Measurements from ENCODE around the gene TRIL.
A peak's percentile ranks its signal among the peaks of the same experiment; 100 is the strongest.

TRIL gene

DNA sequence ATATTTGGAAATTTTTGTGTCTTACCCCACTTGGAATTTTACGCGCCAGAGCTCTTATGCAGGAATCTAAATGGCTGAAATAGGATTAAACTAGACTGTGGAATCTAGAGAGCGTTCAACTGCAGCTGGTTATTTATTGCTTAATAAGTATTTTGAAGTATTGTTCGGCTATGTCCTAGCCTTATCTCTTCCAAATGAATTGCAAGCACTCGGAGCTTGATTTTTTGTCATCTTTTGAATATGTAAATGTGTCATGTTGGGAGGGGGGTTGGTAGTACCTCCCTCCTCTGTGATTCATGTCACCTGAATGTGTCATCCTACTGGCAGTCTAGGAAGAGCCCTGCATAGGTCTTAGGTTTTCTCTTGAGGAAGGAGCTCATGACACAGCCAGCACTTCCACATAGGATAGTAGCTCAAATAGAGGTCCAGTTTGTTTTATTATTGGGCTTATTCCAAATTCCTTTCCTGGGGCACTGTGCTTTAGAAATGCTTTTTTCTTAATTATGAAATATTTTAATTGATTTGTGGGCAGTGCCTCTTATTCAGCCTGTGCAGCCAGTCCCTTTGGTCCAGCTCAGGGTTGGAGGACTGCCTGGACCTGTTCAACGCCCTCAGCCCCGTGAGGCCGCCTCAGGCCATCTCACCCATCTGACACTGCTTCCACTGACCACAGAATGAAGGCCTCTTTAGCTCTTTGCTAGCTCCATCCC is 22.5 kb upstream of the TRIL start:
- no peak for DNase-seq

DNA sequence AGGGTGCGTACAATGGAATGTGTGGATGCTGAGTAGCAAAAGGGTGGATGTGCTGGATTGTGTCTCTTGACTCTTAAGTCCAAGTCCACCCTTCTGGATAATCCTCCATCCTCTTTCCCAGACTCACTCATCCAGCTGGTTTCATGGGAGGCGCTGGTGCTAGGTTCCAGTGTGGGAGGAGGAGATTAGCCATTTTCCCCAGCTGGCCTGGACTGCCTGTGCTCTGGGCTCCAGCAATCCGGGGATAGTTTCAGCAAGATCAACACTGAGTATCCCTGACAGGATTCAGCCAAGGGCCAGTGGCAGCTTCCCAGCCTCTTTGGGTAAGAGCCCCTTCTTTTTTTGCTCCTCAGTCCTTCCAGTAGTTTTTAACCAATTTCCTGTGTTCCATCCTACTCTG is 21.6 kb upstream of the TRIL start:
- no peak for DNase-seq

DNA sequence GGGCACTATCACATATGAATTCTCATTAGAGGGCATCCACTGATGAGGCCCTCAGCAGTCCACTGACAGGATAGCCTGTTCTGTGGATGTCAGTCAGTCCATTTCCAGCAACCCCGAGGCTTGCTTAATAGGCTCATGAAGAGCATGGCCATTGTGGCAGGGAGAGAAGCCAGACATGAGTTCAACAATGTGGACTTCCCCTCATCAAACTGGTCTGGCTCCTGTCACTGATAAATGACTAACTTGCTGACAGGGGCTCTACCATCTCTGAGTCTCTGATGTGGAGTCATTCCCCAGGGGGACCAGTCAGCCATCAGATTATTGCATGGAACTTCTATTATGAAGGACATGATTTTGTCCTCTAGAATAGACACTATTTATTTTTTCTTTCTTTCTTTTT is 19.8 kb upstream of the TRIL start:
- DNase-seq = no peak

DNA sequence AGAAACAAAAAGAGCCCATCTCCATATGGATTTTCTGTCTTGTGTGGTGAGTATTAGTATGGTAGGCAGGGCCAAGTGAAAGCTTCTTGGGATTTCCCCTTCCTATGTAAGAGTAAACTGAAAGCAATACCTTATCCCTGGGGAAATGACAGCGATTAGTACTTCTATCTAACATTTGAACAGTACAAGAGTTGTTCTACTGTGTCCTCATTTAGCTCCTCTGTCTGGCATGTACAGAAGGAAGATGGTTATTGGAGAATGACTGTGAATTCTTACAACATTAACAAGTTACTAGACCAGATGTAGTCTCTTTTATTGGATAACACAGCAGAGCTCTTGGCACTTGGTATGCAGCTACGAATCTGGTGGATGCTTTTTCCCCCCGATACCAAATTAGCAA is 17.9 kb upstream of the TRIL start:
- no peak for DNase-seq

DNA sequence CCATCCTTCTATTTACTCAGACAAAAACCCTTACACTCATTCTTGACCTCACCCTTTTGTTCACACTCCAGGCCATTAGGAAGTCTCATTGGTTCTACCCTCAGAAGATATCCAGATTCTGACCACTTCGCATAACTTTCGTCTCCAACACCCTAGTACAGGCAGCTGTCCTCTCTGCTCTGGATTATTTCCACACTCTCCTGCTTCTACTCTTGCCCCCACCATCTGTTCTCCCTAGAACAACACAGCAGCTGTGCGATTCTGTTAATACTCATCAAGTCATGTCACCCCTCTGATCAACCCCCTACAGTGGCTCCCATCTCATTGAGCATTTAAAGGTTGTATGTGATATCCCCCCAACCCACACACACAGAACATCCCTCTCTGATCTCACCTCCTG is 15.5 kb upstream of the TRIL start:
- DNase-seq = no peak

DNA sequence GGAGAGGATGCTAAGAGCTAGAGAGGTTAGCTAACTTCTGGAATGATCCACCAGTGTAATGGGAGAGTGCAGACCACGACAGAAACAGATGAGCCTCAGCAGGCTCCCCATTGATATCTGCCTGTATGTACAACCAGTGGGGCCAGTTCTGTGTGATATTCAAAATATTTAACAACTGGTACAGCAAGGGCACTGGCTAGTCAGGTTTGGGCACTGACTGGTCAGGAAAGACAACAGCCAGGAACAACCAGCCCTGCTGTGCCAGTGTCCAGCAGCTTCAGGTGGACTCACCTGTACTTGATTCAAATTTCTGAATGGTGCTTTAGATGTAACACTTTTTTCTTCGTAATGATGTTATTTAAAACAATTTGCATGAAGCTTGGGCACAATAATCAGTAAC is 5.9 kb upstream of the TRIL start:
- no peak for DNase-seq

DNA sequence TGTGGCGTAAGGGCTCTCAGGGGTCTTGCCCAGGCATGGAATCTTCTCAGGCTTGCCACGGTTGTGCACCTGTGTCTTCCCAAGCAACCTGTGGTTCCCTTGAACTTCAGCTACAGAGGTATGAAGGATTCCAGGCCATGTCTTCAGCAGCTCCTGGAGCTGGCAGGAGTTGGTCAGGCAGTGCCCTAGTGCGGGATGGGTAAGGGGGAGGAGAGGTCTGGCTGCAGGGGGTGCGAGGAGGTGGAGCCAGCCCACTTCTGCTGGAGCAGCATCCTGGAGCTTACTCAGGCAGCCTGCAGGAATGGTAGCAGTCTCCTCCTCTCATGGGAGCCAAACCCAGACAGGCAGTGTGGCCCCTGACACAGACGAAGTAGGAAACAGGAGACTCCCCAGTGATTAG is 3.8 kb upstream of the TRIL start:
- no peak for DNase-seq

DNA sequence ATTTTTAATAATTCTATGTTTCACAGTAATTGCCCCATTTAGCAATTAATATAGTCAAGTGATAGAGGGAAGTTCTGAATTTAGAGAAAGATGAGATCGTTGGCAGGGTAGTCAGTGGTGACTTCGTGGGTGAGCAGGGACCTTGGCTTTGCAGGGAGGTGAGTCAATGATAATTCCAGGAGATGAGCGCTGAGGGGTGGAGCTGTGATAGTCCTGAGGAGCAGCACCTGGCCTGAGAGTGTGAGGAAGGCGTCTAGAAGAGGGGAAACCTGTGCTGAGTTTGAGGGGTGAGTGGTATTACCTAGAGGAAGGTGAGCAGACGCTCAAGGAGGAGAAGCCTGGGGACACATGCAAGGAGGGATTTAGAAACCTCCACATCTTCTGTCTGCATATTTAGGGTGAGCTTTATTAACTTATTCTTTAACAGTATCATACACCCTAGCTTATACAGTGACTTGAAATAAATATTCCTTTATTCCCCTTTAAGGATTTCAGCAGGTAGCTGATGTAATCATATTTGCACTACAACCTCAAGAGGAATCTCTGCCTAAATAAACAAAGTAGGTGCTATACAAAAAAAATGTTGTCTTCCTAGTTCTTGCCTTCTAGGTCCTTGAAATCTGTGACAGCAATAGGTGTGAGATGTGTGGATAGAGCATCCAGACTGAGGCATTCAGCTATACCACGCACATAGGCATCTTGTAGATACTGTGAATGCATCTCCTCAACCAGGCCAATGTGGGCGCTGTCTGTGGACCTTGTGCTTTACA is 2.1 kb upstream of the TRIL start:
- DNase-seq = no peak

DNA sequence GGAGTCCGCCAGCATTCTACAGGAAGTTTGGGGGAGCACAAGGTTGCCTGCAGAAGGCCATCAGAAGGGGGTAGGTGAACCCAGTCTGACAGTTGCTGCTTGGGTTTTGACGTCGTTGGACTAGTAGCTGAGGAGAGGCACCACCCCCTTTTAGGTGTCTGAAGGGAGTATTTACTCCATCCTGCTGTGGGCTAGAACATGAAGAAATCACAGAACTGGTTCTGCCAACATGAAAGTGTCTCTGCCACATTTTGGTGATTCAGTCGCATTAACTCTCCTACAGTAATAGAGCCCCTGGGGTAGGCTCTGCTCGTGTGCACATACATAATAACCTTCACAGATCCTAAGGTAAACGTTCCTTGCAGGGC is 834 bp upstream of the TRIL start:
- DNase-seq = no peak

DNA sequence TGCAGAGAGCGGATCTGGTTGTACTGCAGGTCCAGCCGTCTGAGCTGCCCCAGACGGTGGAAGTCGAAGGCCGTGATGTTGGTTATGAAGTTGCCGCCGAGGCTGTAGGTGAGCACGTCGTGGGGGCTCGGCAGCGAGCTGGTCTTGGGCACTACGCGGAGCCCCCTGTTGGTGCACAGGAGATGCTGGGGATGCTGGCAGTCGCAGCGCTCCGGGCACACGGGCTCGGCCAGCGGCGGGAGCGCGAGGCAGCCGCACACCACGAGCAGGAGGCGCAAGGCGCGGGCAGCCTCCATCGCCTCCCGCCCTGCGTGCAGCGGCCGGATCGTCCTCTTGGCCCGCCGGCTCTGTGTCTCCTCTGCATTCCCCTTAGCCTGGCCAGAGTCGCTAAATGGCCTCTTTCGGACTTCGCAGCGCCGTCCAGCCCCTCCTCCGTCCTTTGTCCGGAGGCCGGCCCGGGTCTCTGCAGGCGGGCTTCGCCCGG is 337 bp downstream of the TRIL start:
- DNase-seq = no peak

DNA sequence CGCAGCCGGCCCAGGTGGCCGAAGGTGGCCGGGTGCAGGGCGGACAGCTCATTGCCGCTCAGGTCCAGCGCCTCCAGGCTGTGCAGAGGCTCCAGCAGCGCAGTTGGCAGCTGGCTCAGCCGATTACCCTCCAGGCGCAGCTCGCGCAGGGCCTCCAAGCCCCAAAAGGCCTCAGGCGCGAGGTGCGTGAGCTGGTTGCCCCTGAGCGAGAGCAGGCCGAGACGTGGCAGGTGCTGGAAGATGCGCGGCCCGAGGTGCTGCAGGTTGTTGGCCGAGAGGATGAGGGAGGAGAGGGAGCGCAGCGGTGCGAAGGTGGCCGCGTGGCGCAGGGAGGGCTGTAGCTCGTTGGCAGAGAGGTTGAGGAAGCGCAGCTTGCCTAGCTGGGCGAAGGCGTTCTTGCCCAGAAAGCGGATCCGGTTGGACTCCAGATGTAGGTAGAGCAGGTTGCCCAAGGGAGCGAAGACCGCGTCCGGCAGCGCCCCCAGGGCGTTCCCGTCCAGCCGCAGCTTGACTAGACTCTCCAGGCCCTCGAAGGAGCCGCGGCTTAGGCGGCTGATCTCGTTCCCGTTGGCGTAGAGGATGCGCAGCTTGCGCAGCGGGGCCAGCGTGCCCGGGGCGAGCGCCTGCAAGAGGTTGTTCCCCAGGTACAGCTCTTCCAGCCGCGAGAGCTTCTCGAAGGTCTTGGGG is 923 bp downstream of the TRIL start:
- no peak for DNase-seq

DNA sequence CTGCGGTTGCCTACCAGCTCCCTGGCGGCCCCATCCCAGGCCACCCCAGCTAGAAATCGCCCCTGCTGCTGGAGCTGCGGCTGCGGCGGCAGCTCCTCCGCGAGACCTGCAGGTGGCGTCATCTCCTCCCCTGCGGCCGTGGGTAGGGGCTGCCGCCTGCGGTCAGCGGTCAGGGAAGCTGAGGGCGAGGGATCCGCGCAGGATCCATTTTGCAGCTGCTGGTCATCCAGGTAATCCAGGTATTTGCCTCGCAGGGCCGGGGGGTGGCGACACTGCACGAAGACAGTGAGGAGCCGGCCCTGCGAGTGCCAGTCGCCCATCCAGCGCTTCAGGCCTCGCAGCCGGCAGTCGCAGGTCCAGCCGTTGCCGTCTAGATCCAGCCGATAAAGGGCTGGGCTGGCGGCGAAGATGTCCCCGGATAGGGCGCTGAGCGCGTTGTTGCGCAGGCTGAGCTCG is 1.5 kb downstream of the TRIL start:
- DNase-seq = peak; percentile 92

DNA sequence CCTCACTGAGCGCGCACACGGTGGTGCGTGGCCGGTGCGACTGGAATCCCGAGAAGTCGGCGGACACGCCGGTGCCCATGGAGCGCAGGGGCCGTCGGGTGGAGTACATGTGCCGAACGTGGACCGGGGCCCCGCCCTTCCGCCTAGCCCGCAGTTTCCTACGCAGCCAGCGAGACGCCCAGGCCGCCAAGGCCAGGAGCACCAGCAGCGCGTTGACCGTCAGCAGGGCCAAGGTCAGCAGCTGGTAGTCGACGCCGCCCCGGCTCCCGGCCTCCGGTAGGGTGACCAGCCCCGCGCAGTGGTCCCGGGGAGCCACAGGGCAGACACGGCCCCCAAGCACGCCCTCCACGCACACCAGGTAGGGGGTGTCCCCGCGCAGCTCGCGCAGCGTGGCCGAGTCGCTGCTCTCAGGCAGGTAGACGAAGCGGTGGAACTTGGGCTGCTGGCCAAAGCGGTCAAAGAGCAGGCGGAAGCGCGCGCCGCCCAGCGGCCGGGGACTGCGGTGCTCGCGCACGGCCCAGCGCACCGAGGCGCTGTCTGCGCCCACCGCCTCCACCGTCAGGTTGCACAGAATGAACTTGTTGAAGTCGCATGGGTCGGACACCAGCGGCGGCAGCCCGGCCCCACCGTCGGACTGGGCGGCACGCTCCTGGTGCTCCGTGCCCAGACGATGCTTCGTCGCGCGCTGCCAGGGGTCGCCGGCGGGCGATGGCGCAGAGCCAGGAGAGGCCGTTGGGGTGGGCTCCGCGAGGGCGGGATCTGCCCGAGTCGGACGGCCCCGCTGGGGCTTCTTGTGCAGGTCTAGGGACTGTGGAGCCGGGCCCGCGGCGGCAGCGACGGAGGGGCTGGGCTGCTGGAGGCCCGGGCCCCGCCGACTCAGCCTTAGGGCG is 2.2 kb downstream of the TRIL start:
- DNase-seq = peak; percentile 89

DNA sequence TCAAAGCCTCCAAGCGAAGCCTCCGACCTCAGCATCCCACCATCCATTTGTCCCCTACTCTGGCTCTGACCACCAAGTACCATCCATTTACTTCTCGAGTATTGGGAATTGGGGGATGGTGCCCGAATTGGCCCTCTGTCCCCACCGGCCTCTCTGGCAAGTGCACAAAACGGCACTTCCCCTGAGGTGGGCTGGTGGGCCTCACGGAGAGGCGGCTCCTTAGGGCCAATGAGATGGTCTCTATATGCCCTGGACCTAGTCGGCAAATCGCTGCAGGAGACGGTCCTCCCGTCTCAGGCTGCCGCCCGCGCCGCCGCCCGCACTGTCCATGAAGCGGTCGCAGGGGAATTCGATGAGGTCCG is 2.8 kb downstream of the TRIL start:
- no peak for DNase-seq

DNA sequence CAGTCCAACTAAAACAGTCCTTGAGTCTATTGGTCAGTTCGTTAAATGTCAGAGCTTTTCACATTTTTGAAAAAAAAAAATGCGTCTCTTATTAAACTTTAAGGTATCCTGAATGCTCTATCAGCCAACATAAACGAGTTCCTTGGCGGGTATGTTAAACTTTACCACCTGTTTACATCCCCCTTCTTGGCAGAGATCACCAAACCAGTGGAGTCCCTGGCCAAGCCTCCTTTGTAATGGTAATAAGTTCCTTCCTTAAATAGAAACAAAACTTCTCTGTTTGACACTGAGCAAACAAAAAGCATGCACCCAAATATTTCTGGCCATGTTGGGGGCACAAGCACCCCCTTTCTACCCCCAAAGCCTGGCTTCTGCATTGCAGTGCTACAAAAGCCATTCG is 3.2 kb downstream of the TRIL start:
- DNase-seq = no peak

DNA sequence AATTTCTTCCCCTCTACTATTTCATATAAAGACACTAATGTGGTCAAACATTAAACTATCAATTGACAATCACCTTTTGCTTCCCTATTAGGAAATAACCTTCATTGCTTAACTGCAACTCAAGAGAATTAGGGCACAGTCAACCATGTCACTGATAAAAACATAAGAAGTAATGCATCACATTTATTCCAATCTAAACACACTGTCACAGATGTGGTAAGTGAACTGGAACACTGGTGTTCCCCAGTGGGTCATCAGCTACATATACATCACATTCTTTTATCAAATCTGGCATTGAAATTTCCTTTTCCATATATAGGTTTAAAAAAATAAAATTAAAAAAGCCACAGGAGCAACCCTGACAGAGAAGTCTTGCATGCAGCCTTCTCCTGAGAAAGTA is 3.7 kb downstream of the TRIL start:
- DNase-seq = no peak

DNA sequence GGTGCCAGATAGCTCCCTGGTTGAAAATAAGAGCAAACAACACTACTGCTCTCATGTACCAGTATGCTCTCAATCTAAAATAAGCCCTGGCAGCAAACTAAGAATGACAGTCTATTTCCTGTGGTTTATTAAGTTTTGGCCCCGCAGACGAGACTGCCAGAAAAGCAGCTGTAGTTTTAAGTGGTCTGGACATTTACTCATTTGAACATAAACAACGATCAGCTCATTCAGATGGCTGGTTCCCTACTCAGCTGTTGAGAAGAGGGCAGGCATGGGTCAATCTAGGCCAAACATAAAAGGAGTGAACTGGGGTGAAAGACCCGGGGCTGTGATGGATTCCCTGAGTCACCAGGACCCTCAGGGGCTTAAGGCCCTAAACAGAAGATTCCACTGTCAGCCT is 4.5 kb downstream of the TRIL start:
- DNase-seq = no peak

DNA sequence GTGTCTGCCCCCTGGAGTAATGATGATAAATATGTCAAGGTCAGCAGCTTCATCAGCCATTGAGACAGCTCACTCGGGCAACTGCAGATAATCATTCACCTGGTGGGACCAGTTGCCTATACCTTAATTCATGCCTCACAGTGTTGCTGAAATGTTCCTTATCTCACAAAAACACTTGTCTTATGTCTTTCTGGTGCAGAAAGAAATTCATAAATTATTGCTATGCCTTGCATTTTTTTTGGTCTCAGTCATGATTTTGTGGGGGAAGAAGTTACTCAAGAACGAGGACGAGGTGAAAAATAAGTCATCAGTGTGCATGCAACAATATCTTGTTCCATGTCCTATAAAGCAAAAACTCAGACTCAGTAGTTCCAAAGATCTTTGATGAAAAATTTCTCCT is 16.0 kb downstream of the TRIL start:
- no peak for DNase-seq

DNA sequence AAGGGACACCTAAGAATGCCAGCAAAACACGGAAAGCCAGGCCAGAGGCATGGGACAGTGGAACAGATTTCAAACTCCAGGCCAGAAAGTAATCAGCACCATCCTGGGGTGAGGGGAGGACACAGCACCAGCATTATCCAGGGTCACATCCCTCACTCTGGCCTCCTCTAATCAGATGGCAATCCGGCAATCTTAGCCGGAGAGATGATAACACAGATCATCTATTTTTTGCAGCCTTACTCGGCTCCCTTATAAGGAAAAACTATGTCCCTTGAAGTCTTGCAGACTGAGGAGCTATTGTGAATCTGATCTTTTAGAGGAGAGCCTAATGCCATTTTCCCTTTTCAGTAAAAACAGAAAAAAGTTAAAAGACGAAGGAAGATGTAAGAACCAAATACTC is 16.5 kb downstream of the TRIL start:
- DNase-seq = no peak

DNA sequence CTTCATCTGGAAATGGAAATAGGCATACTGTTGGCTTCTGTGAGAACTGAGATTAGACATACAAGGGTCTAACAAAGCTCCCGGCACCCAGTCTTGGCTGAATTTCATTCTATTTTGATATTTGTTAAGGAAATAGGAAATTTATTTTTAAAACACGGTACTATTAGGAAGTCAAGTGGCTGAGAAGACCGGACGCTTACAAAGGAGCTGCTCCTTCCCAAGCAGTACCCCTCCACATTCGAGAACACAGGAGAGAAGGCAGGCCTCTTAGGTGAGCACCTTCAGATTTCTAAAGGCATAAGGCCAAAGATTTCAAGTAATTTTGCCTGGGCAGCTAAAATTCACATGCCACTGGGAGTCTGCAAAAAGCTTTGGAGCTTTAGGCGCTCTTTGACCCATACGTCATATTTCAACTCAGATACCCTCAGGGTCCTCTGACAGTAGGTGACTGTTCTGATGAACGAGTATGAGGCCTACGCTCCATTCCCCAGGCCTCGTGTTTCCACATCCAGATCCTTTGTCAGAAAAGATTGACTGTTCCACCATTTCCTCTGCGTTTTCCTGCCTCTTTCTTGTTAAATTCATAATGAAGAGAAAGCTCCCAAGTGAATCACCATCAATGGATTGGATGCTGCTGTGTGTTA is 17.3 kb downstream of the TRIL start:
- no peak for DNase-seq

DNA sequence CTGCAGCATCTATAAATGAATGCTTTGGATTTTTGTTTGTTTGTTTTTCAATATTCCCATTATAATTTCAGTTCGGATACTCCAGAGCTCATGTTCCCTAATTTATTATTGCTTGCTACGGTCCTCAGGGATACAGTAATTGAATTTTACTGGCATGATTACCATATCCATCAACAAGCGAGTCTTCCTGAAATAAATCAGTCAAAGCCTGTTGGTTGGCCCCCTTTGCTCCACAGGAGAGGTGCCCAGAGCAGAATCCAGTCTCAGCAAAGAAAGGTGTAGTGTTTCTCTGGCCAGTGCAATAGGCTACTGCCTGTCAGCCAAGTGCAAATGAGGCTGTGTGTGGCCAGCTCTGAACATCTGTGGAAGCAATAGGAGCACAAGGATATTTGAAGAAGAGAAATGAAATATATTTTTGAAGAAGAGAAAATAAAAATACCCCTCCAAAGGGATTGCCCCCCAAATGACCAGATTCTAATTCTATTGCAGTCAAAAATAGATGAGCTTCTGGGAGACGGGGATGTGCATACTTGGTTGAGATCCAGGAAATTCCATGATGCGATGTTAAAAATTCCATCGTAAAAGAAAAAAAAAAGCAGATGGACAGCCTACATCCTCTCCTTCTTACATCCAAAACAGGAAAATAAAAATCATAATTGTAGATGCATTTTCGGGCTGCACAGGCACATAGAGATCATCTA is 18.1 kb downstream of the TRIL start:
- no peak for DNase-seq

DNA sequence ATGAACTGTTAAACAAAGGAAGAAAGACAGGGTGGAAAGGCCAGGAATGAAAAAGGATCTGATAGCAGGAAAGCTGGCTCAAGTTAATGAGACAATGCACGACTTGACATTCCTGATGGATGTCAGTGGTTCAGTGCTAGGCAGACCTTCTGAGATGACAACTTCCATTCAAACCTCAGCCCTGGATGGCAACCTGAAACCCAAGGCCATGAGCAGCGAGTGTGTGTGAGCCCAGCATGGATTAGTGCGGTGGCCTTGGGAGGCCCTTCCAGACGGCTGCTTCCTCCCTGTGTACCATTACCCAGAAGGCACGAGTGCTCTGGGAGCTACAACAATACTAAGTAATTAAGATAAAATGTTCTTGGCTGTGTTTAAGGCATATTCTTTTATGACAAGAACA is 18.8 kb downstream of the TRIL start:
- DNase-seq = no peak

All from 8988T (cell line).